Measurements from ENCODE around the gene RIT1.

The RIT1 gene

GRCh38 chr1:155856257-155856974, 54.7 kb downstream of the RIT1 start:
- no peak for DNase-seq

DNA sequence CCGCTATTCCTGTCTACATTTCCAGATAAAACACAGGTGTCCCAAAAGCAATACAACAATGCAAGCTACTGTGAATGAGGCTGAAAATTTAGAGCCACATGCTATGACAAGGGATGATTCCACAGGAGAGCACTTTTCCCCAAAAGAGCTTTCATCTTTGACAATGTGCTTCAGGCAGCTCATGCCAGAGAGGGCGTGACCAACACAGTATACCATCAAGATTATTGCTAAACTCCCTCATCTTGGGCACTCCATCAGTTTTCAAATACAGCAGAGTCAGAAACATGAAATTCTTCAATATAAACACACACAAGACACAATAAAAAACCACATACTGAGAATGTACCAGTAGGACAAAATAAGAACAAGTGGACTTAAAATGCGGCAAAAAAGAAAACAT, 60.8 kb downstream of the RIT1 start:
- DNase-seq = no peak

DNA sequence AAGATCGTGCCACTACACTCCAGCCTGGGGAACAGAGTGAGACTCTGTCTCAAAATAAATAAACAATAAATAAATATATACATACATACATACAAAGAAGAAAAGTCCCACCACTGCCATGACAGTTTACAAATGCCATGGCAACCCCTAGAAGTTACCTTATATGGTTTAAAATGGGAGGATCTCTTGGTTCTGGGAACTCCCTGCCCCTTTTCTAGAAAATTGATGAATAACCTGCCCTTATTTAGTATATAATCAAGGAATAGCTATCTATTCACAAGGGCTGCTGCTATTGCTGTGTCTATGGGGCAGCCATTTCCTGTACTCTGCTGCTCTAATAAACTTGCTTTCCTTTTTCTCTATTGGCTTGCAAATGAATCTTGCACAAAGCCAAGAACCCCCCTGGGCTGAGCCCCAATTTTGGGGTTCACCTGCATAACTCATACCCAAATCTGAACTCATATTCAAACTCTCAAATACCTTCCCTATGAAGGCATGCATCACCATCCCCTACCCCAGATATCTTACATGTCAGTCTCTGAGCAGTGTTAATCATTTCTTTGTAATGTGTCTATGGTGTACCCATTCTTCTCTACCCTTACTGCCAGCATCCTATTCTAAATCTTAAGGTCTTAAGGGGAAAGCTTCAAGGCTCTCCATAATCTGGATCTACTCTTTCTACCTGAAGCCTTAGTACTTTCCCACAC, 63.2 kb downstream of the RIT1 start:
- DNase-seq = no peak

Data from stimulated activated CD4-positive, alpha-beta T cell treated with anti-CD3 and anti-CD28 coated beads, Interleukin-4, amount 100 ng/mL, for 4 hours (primary cell).